ENCODE measurements around the gene LDOC1.
A peak's percentile ranks its signal among the peaks of the same experiment; 100 is the strongest.
"Not testable (repeated sequence)": the region's sequence is repeated elsewhere in the genome, so short reads cannot be mapped to it uniquely, and the experiment has no call there.

The LDOC1 gene
- 3.0 to 5.8 (median 3.1) reads per million in 3 donors for total RNA-seq

DNA sequence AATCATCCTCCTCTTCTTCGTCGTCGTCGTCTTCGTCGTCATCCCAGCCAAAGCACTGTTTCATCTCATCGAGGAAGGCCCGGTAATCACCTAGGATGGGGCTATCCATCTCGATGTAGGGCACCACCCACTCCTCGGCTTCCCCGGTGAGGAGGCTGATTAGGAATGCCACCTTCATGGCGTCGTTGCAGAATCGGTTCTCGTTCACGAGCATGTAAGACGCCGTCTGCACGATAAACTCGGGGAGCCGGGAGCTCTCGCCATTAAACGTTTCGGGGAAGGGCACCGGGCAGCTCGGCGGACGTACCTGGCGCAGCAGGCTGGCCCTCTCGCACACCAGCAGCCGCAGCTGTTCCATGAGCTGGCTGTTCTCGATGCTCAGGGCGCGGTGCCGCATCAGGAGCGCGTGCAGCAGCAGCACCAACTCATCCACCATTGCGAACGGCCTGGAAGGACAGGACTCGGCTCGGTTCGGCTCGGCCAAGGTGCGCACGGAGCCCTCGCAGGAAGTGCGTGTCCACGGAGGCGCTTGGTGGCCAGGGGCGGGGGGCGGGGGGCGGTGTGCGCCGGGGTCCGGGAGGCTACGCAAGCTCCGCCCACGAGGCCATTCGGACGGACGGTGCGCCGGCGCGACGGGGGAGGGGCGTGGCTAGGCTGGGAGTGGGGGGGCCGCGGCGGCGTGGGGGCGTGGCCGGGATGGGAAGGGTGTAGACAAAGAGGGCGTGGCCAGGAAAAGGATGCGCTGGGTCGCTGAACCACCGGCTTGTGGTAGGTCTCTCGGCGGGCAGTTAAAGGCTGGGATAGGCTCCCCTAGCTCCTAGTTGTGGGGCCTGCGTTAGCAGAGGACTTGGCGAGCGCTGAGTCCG, at the start of gene LDOC1:
Gene LDOC1, minus strand, starts transcription at position 544 of the 866 bp plus-strand sequence. Its CDS starts 108 bp downstream, at position 436.
- DNase-seq, result peak; percentile 49 to 68 (median 66)
- peak within 1 kb of the TSS; percentile 58 for H3K4me3 ChIP-seq (ENCODE audit: insufficient read depth, low read depth, low read length, poor library complexity, severe bottlenecking)
- H3K9me3 ChIP-seq (ENCODE audit: control insufficient read depth, low read length), result no peaks in the 10 kb centered on the region
- H3K36me3 ChIP-seq (ENCODE audit: control insufficient read depth, insufficient read depth, low read length), result no peaks in the 10 kb centered on the region
- H3K27me3 ChIP-seq (replicated peaks; ENCODE audit: control insufficient read depth, insufficient read depth, low read length, poor library complexity, severe bottlenecking), result no peaks in the 10 kb centered on the region
- H3K27ac ChIP-seq (ENCODE audit: insufficient read depth, low read length, poor library complexity, severe bottlenecking), result no peak within 1 kb of the TSS
- H3K4me1 ChIP-seq (ENCODE audit: control insufficient read depth, insufficient read depth, low read length, poor library complexity, severe bottlenecking), result no peaks in the 10 kb centered on the region

DNA sequence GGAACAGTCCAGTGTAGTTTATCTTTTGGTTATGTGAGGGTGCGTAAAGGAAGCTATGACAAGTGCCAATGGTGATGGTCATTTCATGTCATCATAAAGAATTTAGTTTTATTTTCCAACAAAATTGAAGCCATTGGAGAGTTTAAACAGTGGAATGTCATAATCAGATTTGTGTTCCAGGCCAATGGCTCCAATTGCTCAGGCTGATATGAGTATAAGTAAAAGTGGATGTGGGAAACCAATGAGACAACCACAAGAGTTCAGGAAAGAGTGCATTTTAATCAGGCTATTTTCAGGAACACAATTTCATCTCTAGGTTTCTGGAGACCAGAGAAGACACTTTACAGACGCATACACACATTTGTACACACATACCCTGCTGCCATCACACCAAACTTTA, 44.7 kb upstream of the LDOC1 start:
- Histone ChIP-seq H3K9me3 (ENCODE audit: control insufficient read depth, low read length) (no peaks in the 10 kb centered on the region), H3K27ac (ENCODE audit: insufficient read depth, low read length, poor library complexity, severe bottlenecking) (no peak overlapping the region), H3K36me3 (ENCODE audit: control insufficient read depth, insufficient read depth, low read length) (no peaks in the 10 kb centered on the region), H3K4me3 (ENCODE audit: insufficient read depth, low read depth, low read length, poor library complexity, severe bottlenecking) (no peak overlapping the region), H3K27me3 (replicated peaks; ENCODE audit: control insufficient read depth, insufficient read depth, low read length, poor library complexity, severe bottlenecking) (no peaks in the 10 kb centered on the region), H3K4me1 (ENCODE audit: control insufficient read depth, insufficient read depth, low read length, poor library complexity, severe bottlenecking) (no peaks in the 10 kb centered on the region)
- DNase-seq, result no peak

GRCh38 chrX:141220342-141221008, 43.5 kb upstream of the LDOC1 start:
- DNase-seq, result no peak
- Histone ChIP-seq H3K4me1 (ENCODE audit: control insufficient read depth, insufficient read depth, low read length, poor library complexity, severe bottlenecking) (no peaks in the 10 kb centered on the region), H3K27me3 (replicated peaks; ENCODE audit: control insufficient read depth, insufficient read depth, low read length, poor library complexity, severe bottlenecking) (no peaks in the 10 kb centered on the region), H3K9me3 (ENCODE audit: control insufficient read depth, low read length) (no peaks in the 10 kb centered on the region), H3K27ac (ENCODE audit: insufficient read depth, low read length, poor library complexity, severe bottlenecking) (no peak overlapping the region), H3K36me3 (ENCODE audit: control insufficient read depth, insufficient read depth, low read length) (no peaks in the 10 kb centered on the region), H3K4me3 (ENCODE audit: insufficient read depth, low read depth, low read length, poor library complexity, severe bottlenecking) (no peak overlapping the region)

- no peaks in the 10 kb centered on the region for H3K4me1 ChIP-seq (ENCODE audit: control insufficient read depth, insufficient read depth, low read length, poor library complexity, severe bottlenecking)
- no peaks in the 10 kb centered on the region for H3K27me3 ChIP-seq (replicated peaks; ENCODE audit: control insufficient read depth, insufficient read depth, low read length, poor library complexity, severe bottlenecking)
- H3K9me3 ChIP-seq (ENCODE audit: control insufficient read depth, low read length), result no peaks in the 10 kb centered on the region
- no peak overlapping the region for H3K27ac ChIP-seq (ENCODE audit: insufficient read depth, low read length, poor library complexity, severe bottlenecking)
- no peaks in the 10 kb centered on the region for H3K36me3 ChIP-seq (ENCODE audit: control insufficient read depth, insufficient read depth, low read length)
- no peak overlapping the region for H3K4me3 ChIP-seq (ENCODE audit: insufficient read depth, low read depth, low read length, poor library complexity, severe bottlenecking)
- no peak for DNase-seq
Observed at GRCh38 chrX:141214196-141214595, 37.3 kb upstream of the LDOC1 start.

DNA sequence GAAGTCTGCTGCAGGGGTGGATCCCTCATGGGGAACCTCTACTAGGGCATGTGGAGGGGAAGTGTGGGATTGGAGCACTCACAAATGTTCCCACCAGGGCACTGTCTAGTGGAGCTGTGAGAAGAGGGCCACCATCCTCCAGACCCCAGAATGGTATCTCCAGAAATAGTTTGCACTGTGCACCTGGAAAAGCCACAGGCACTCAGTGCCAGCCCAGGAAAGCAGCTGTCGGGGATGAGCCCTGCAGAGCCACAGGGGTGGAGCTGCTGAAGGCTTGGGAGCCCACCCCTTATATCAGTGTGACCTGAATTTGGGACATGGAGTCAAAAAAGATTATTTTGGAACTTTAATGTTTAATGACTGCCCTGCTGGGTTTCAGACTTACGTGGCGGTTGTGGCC, 25.0 kb upstream of the LDOC1 start:
- no peaks in the 10 kb centered on the region for H3K4me1 ChIP-seq (ENCODE audit: control insufficient read depth, insufficient read depth, low read length, poor library complexity, severe bottlenecking)
- no peaks in the 10 kb centered on the region for H3K27me3 ChIP-seq (replicated peaks; ENCODE audit: control insufficient read depth, insufficient read depth, low read length, poor library complexity, severe bottlenecking)
- H3K9me3 ChIP-seq (ENCODE audit: control insufficient read depth, low read length), result no peaks in the 10 kb centered on the region
- no peak for DNase-seq
- H3K4me3 ChIP-seq (ENCODE audit: insufficient read depth, low read depth, low read length, poor library complexity, severe bottlenecking), result no peak overlapping the region
- no peaks in the 10 kb centered on the region for H3K36me3 ChIP-seq (ENCODE audit: control insufficient read depth, insufficient read depth, low read length)
- H3K27ac ChIP-seq (ENCODE audit: insufficient read depth, low read length, poor library complexity, severe bottlenecking), result no peak overlapping the region

- not testable (repeated sequence) for H3K4me1 ChIP-seq (ENCODE audit: control insufficient read depth, insufficient read depth, low read length, poor library complexity, severe bottlenecking); H3K36me3 ChIP-seq (ENCODE audit: control insufficient read depth, insufficient read depth, low read length); H3K9me3 ChIP-seq (ENCODE audit: control insufficient read depth, low read length); H3K27me3 ChIP-seq (replicated peaks; ENCODE audit: control insufficient read depth, insufficient read depth, low read length, poor library complexity, severe bottlenecking); H3K4me3 ChIP-seq (ENCODE audit: insufficient read depth, low read depth, low read length, poor library complexity, severe bottlenecking); H3K27ac ChIP-seq (ENCODE audit: insufficient read depth, low read length, poor library complexity, severe bottlenecking); DNase-seq
Observed at GRCh38 chrX:141188573-141188972, 11.6 kb upstream of the LDOC1 start.

- no peak for DNase-seq
Observed at GRCh38 chrX:141185366-141185765, 8.4 kb upstream of the LDOC1 start.

GRCh38 chrX:141183000-141183399, 6.1 kb upstream of the LDOC1 start:
- Histone ChIP-seq H3K27me3 (replicated peaks; ENCODE audit: control insufficient read depth, insufficient read depth, low read length, poor library complexity, severe bottlenecking) (no peaks in the 10 kb centered on the region), H3K27ac (ENCODE audit: insufficient read depth, low read length, poor library complexity, severe bottlenecking) (no peak overlapping the region), H3K36me3 (ENCODE audit: control insufficient read depth, insufficient read depth, low read length) (no peaks in the 10 kb centered on the region), H3K4me1 (ENCODE audit: control insufficient read depth, insufficient read depth, low read length, poor library complexity, severe bottlenecking) (no peaks in the 10 kb centered on the region), H3K9me3 (ENCODE audit: control insufficient read depth, low read length) (no peaks in the 10 kb centered on the region), H3K4me3 (ENCODE audit: insufficient read depth, low read depth, low read length, poor library complexity, severe bottlenecking) (no peak overlapping the region)
- no peak for DNase-seq

More at GRCh38 chrX:141185366-141185765, 8.4 kb upstream of the LDOC1 start:
- Histone ChIP-seq H3K4me3 (ENCODE audit: insufficient read depth, low read depth, low read length, poor library complexity, severe bottlenecking) (no peak overlapping the region), H3K27me3 (replicated peaks; ENCODE audit: control insufficient read depth, insufficient read depth, low read length, poor library complexity, severe bottlenecking) (no peaks in the 10 kb centered on the region), H3K4me1 (ENCODE audit: control insufficient read depth, insufficient read depth, low read length, poor library complexity, severe bottlenecking) (no peaks in the 10 kb centered on the region), H3K27ac (ENCODE audit: insufficient read depth, low read length, poor library complexity, severe bottlenecking) (no peak overlapping the region), H3K9me3 (ENCODE audit: control insufficient read depth, low read length) (no peaks in the 10 kb centered on the region), H3K36me3 (ENCODE audit: control insufficient read depth, insufficient read depth, low read length) (no peaks in the 10 kb centered on the region)

DNA sequence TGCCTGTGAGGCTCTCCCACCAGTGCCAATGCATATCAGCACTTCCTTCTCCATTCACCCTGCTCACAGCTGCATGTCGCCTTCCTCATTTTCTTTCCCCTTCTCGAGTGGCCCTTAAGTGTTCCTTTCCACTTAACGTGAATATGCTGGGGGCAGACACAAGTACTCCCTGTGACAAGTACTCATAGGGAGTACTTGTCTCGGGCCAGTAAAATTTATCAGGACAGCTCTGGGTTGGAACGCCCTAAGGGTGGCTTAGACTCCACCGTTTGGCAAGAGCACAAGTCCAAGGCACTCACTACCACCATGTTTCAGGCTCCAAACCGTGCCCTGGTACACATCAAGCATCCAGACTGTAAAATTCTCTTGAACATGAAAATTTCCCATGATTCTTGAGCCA, 3.9 kb upstream of the LDOC1 start:
- Histone ChIP-seq H3K36me3 (ENCODE audit: control insufficient read depth, insufficient read depth, low read length) (no peaks in the 10 kb centered on the region), H3K4me1 (ENCODE audit: control insufficient read depth, insufficient read depth, low read length, poor library complexity, severe bottlenecking) (no peaks in the 10 kb centered on the region), H3K4me3 (ENCODE audit: insufficient read depth, low read depth, low read length, poor library complexity, severe bottlenecking) (no peak overlapping the region), H3K27me3 (replicated peaks; ENCODE audit: control insufficient read depth, insufficient read depth, low read length, poor library complexity, severe bottlenecking) (no peaks in the 10 kb centered on the region), H3K9me3 (ENCODE audit: control insufficient read depth, low read length) (no peaks in the 10 kb centered on the region), H3K27ac (ENCODE audit: insufficient read depth, low read length, poor library complexity, severe bottlenecking) (no peak overlapping the region)
- DNase-seq, result no peak

- no peaks in the 10 kb centered on the region for H3K4me1 ChIP-seq (ENCODE audit: control insufficient read depth, insufficient read depth, low read length, poor library complexity, severe bottlenecking)
Observed at GRCh38 chrX:141175786-141176185, 1.1 kb downstream of the LDOC1 start.

More at GRCh38 chrX:141175786-141176185, 1.1 kb downstream of the LDOC1 start:
- no peaks in the 10 kb centered on the region for H3K27me3 ChIP-seq (replicated peaks; ENCODE audit: control insufficient read depth, insufficient read depth, low read length, poor library complexity, severe bottlenecking)
- H3K4me3 ChIP-seq (ENCODE audit: insufficient read depth, low read depth, low read length, poor library complexity, severe bottlenecking), result no peak overlapping the region
- no peak for DNase-seq
- H3K9me3 ChIP-seq (ENCODE audit: control insufficient read depth, low read length), result no peaks in the 10 kb centered on the region
- H3K27ac ChIP-seq (ENCODE audit: insufficient read depth, low read length, poor library complexity, severe bottlenecking), result no peak overlapping the region
- no peaks in the 10 kb centered on the region for H3K36me3 ChIP-seq (ENCODE audit: control insufficient read depth, insufficient read depth, low read length)
